PC-3 (cell line): ENCODE data around the gene CTSD. TPM values are rescaled to one million over a fixed set of nuclear protein-coding genes. Genes with fewer than 3 reads are reported as not detected.

Experiments used
- ATAC-seq: fragments of 200-7000 bp; cut with Tn5 transposase; 2 replicates; pipeline ENCODE4 v1.9.1; 2020; ENCODE audit warnings: mild to moderate bottlenecking, moderate library complexity
- BruUV-seq: library from RNA; stranded (reverse); fragments of 400-500 nt; replicated peaks from 2 replicates; lab custom pipeline; 2021; lab: Mats Ljungman, UMichigan
- CTCF ChIA-PET: fragments of 300-600 bp; sonication (Branson Sonifier 250); formaldehyde crosslinking; loops from one replicate; lab custom pipeline; 2022; ENCODE audit warnings: antibody characterized with exemption; lab: Charles Lee
- POLR2A ChIA-PET: fragments of 300-600 bp; sonication (Branson Sonifier 250); formaldehyde crosslinking; loops from one replicate; lab custom pipeline; 2022; ENCODE audit warnings: antibody characterized with exemption; ENCODE audit not compliant: unreplicated experiment; lab: Charles Lee
- DNase-seq: peaks from one replicate; pipeline ENCODE4 v3.0.0-alpha.2; 2015
- H2AFZ ChIP-seq: fragments of 300-600 bp; sonication (generic); 2 replicates; pipeline ENCODE4 v1.6.0; 2016; ENCODE audit warnings: antibody characterized with exemption, low read length
- H3F3A ChIP-seq: fragments of 300-600 bp; sonication (generic); one replicate; pipeline ENCODE4 v1.6.0; 2017; ENCODE audit warnings: antibody characterized with exemption, low read length, control low read depth, mild to moderate bottlenecking; ENCODE audit not compliant: unreplicated experiment
- H3K27ac ChIP-seq: fragments of 300-600 bp; sonication (generic); 2 replicates; pipeline ENCODE4 v1.5.1; 2016; ENCODE audit warnings: mild to moderate bottlenecking, low read length
- H3K27me3 ChIP-seq: fragments of 300-600 bp; sonication (generic); 2 replicates; pipeline ENCODE4 v1.6.1; 2016; ENCODE audit warnings: low read length, mixed read lengths
- H3K36me3 ChIP-seq: fragments of 300-600 bp; sonication (generic); 2 replicates; pipeline ENCODE4 v1.6.1; 2016; ENCODE audit warnings: low read depth, mixed run types, low read length, mixed read lengths
- H3K4me1 ChIP-seq: fragments of 300-600 bp; sonication (generic); 2 replicates; pipeline ENCODE4 v1.5.1; 2016; ENCODE audit warnings: low read length; ENCODE audit not compliant: insufficient read depth
- H3K4me2 ChIP-seq: fragments of 300-600 bp; sonication (generic); 2 replicates; pipeline ENCODE4 v1.6.0; 2016; ENCODE audit warnings: low read length
- H3K4me3 ChIP-seq: fragments of 300-600 bp; sonication (generic); 2 replicates; pipeline ENCODE4 v1.5.1; 2016; ENCODE audit warnings: mild to moderate bottlenecking, low read length, mixed read lengths
- H3K79me2 ChIP-seq: fragments of 300-600 bp; sonication (generic); 2 replicates; pipeline ENCODE4 v1.6.1; 2017; ENCODE audit warnings: low read length, mixed read lengths
- H3K9ac ChIP-seq: fragments of 300-600 bp; sonication (generic); 2 replicates; pipeline ENCODE4 v1.6.0; 2016; ENCODE audit warnings: mild to moderate bottlenecking, low read length
- H3K9me2 ChIP-seq: fragments of 300-600 bp; sonication (generic); replicated peaks from 2 replicates; pipeline ENCODE4 v1.6.1; 2016; ENCODE audit warnings: mixed run types, low read length, mixed read lengths
- H3K9me3 ChIP-seq: fragments of 300-600 bp; sonication (generic); 2 replicates; pipeline ENCODE4 v1.6.1; 2016; ENCODE audit warnings: low read length, mixed read lengths
- H4K20me1 ChIP-seq: fragments of 300-600 bp; sonication (generic); 2 replicates; pipeline ENCODE4 v1.6.1; 2016; ENCODE audit warnings: low read length, mixed read lengths
- EZH2 ChIP-seq: fragments of 300-600 bp; sonication (generic); IDR thresholded peaks from one replicate; pipeline ENCODE4 v1.6.1; 2017; ENCODE audit warnings: antibody characterized with exemption, mild to moderate bottlenecking, low read length; ENCODE audit not compliant: unreplicated experiment
- EZH2phosphoT487 ChIP-seq: fragments of 300-600 bp; sonication (generic); IDR thresholded peaks from 2 replicates; pipeline ENCODE4 v1.6.1; 2018; ENCODE audit warnings: mild to moderate bottlenecking, antibody characterized with exemption, low read length, borderline replicate concordance
- intact Hi-C: fragments of 100-400 bp; cut with micrococcal nuclease; formaldehyde crosslinking; loops from 2 replicates; pipeline ENCODE4 v1.9.0; 2023
- total RNA-seq: library from RNA; depleted of rRNA; stranded (reverse); fragments of >200 nt; gene quantifications from 2 replicates; pipeline ENCODE4 v1.2.3, GENCODE V29; 2014
- TF ChIP-seq, protein P1 (sequence below): fragments of 300-600 bp; sonication (generic); conservative IDR thresholded peaks from 2 replicates; pipeline ENCODE4 v1.5.1; 2017; ENCODE audit warnings: antibody characterized with exemption, low read depth, mild to moderate bottlenecking, low read length

CTSD gene
- total RNA-seq, 1 experiment from 2014 or later, result 308 TPM

DNA sequence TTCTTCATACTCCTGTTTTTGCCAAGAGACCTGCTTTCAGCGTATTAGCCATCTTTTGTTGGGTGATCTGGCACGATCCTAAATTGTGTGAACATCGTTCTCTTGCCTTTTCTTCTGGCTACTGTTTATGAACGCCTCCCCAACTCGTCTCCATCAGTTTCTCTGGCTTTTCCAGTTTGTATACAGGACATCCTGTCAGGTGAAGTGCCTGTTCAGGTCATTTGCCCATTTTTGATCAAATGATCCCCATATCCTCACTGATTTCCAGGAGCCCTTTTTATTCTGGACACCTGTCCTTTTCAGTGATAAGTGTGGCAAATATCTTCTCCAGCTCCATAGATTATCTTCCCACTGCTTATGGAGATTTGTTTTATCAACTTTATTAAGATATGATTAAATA is 48.5 kb upstream of the CTSD start:
- BruUV-seq, result no TSS peak

DNA sequence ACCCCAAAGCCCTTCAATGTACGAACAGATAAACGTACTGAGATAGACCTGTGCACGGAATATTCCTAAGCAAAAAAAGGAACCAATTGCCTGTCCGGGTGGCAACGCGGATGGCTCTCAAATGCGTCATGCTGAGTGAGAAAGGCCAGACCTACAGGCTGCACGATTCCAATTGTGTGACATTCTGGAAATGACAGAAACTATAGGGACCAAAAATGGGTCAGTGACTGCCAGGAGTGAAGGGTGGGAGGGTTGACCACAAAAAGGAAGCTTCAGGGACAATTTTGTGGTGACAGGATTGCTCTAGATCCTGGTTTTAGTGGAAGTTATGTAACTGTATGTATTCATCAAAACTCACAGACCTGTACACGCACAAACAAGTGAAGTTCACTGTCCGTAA is 47.0 kb upstream of the CTSD start:
- no peak overlapping the region for H3K4me3 ChIP-seq
- no peak overlapping the region for H3K4me2 ChIP-seq
- no peak overlapping the region for H2AFZ ChIP-seq
- DNase-seq (no peak), ATAC-seq (no peak)
- H3K4me1 ChIP-seq, result no peaks in the 10 kb centered on the region
- no peaks in the 10 kb centered on the region for H3K9me3 ChIP-seq
- no peaks in the 10 kb centered on the region for H3K36me3 ChIP-seq
- H3K79me2 ChIP-seq, result no peaks in the 10 kb centered on the region
- BruUV-seq, result no TSS peak
- CTCF ChIA-PET, result no interaction called here
- H4K20me1 ChIP-seq, result no peaks in the 10 kb centered on the region
- no peak for TF ChIP-seq EZH2
- TF ChIP-seq EZH2phosphoT487, result no peak
- TF ChIP-seq, protein P1, sequence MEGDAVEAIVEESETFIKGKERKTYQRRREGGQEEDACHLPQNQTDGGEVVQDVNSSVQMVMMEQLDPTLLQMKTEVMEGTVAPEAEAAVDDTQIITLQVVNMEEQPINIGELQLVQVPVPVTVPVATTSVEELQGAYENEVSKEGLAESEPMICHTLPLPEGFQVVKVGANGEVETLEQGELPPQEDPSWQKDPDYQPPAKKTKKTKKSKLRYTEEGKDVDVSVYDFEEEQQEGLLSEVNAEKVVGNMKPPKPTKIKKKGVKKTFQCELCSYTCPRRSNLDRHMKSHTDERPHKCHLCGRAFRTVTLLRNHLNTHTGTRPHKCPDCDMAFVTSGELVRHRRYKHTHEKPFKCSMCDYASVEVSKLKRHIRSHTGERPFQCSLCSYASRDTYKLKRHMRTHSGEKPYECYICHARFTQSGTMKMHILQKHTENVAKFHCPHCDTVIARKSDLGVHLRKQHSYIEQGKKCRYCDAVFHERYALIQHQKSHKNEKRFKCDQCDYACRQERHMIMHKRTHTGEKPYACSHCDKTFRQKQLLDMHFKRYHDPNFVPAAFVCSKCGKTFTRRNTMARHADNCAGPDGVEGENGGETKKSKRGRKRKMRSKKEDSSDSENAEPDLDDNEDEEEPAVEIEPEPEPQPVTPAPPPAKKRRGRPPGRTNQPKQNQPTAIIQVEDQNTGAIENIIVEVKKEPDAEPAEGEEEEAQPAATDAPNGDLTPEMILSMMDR, result no peak
- no peak overlapping the region for H3K9ac ChIP-seq
- H3K27me3 ChIP-seq, result no peaks in the 10 kb centered on the region
- POLR2A ChIA-PET, result no interaction called here
- H3F3A ChIP-seq, result no peaks in the 10 kb centered on the region
- intact Hi-C loops, result no loop called here
- H3K27ac ChIP-seq, result no peak overlapping the region
- H3K9me2 ChIP-seq, result no peaks in the 10 kb centered on the region

More for the DNA sequence above, 48.5 kb upstream of the CTSD start:
- no peak for DNase-seq
- POLR2A ChIA-PET, result no interaction called here
- Histone ChIP-seq H3K79me2 (no peaks in the 10 kb centered on the region), H3K4me3 (no peak overlapping the region), H3K9me2 (no peaks in the 10 kb centered on the region), H3K9ac (no peak overlapping the region), H3K9me3 (no peaks in the 10 kb centered on the region), H3K27me3 (no peaks in the 10 kb centered on the region), H4K20me1 (no peaks in the 10 kb centered on the region), H3K27ac (no peak overlapping the region), H2AFZ (no peak overlapping the region), H3K36me3 (no peaks in the 10 kb centered on the region), H3F3A (no peaks in the 10 kb centered on the region), H3K4me1 (no peaks in the 10 kb centered on the region), H3K4me2 (no peak overlapping the region)
- no peak for ATAC-seq
- intact Hi-C loops, result no loop called here
- TF ChIP-seq, protein P1, result no peak
- TF ChIP-seq EZH2 (no peak), EZH2phosphoT487 (no peak)
- CTCF ChIA-PET, result no interaction called here

DNA sequence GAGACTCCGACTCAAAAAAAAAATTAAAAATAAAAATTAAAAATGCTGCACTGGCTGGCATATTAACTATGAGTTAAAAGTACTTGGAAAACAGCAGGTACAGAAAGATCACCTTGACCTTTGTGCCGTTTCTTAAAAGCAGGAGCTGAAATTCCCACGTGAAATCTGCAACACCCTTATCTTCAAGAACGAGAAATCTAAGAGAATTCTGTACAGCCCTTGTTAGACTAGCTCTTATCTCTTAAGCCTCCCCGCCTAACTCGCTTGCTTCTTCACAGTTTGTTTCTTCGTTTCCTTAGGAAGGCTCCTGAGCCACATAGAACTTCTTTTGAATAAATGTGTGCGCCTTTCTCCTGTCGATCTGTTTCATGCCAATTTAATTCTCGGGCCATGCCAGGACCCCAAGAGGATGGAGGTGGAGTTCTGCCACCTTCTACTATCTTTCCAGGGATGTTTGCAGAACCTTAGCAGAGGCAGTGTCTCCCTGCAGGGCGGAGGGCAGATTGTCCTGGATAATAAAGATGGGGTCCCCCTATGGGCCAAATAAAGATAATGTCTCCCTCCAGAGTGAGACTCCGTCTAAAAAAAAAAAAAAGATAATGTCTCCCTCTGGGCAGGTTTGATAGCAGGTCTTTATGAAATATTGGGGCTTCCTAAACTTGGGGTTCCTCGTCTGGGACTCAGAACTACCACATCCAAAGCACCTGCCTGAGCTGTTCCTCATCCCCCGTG is 43.7 kb upstream of the CTSD start:
- no peak for DNase-seq
- BruUV-seq, result no TSS peak
- no peaks in the 10 kb centered on the region for H3K36me3 ChIP-seq
- no peak overlapping the region for H3K4me3 ChIP-seq
- no peak overlapping the region for H3K27ac ChIP-seq
- H3K9me3 ChIP-seq, result no peaks in the 10 kb centered on the region
- H3F3A ChIP-seq, result no peaks in the 10 kb centered on the region
- CTCF ChIA-PET, result no interaction called here
- TF ChIP-seq EZH2phosphoT487 (no peak), EZH2 (no peak)
- TF ChIP-seq, protein P1, result no peak
- no peak overlapping the region for H3K4me2 ChIP-seq
- H2AFZ ChIP-seq, result no peak overlapping the region
- intact Hi-C loops, result no loop called here
- no peaks in the 10 kb centered on the region for H3K9me2 ChIP-seq
- no peaks in the 10 kb centered on the region for H3K79me2 ChIP-seq
- no peaks in the 10 kb centered on the region for H3K4me1 ChIP-seq
- peak; percentile 40; the same call in 1 of the 2 replicates for ATAC-seq
- H3K9ac ChIP-seq, result no peak overlapping the region
- no peaks in the 10 kb centered on the region for H4K20me1 ChIP-seq
- H3K27me3 ChIP-seq, result no peaks in the 10 kb centered on the region
- POLR2A ChIA-PET, result no interaction called here
